CD14-positive monocyte (primary cell): ENCODE results near the gene DLGAP1. TPM values are rescaled to one million over a fixed set of nuclear protein-coding genes. Genes with fewer than 3 reads are reported as not detected.

Experiments
- DNase-seq, 3 donors: peaks; one replicate each; pipeline ENCODE4 v3.0.0-alpha.2; 2011 to 2022
- H2AFZ ChIP-seq: 2 replicates; pipeline ENCODE4 v1.6.0; 2012; ENCODE audit warnings: mild to moderate bottlenecking, low read depth, low read length, inconsistent platforms; ENCODE audit not compliant: insufficient read depth, poor library complexity, severe bottlenecking
- H3K27ac ChIP-seq, 2 donors: 1 replicate in 1 of 2; 2 replicates in 1 of 2; pipeline ENCODE4 v1.5.1; 2012 to 2013; ENCODE audit warnings: low read length in 2 of 2, control low read depth in 1 of 2, inconsistent platforms in 1 of 2, low read depth in 1 of 2, mild to moderate bottlenecking in 1 of 2
- H3K27me3 ChIP-seq, 2 donors: one replicate each; pipeline versions ENCODE4 v1.6.0 to v1.6.1; 2011 to 2013; ENCODE audit warnings: low read length in 2 of 2; ENCODE audit not compliant: control insufficient read depth in 2 of 2, insufficient read depth in 2 of 2
- H3K36me3 ChIP-seq, 2 donors: replicated peaks in 1 of 2; 1 replicate in 1 of 2; 2 replicates in 1 of 2; pipeline versions ENCODE4 v1.5.1 to v1.6.1; 2012 to 2013; ENCODE audit warnings: low read length in 2 of 2, control low read depth in 1 of 2, inconsistent platforms in 1 of 2, mild to moderate bottlenecking in 1 of 2; ENCODE audit not compliant: insufficient read depth in 2 of 2, control insufficient read depth in 1 of 2
- H3K4me1 ChIP-seq, 2 donors: 1 replicate in 1 of 2; 2 replicates in 1 of 2; pipeline versions ENCODE4 v1.5.1 to v1.6.1; 2012 to 2013; ENCODE audit warnings: low read length in 2 of 2, control low read depth in 1 of 2, inconsistent platforms in 1 of 2, mild to moderate bottlenecking in 1 of 2, moderate library complexity in 1 of 2; ENCODE audit not compliant: insufficient read depth in 2 of 2, control insufficient read depth in 1 of 2
- H3K4me2 ChIP-seq: replicated peaks from 2 replicates; pipeline ENCODE3; 2012; ENCODE audit warnings: low read length, moderate library complexity, mild to moderate bottlenecking; ENCODE audit not compliant: poor library complexity, severe bottlenecking; ENCODE audit errors: extremely low read depth
- H3K4me3 ChIP-seq, 3 experiments: fragments of 200-600 bp in 1 of 3; sonication (generic) in 1 of 3; replicated peaks in 1 of 3; 1 replicate in 2 of 3; 2 replicates in 1 of 3; pipeline ENCODE4 v1.5.1; 2011 to 2013; ENCODE audit warnings: low read length in 3 of 3, mild to moderate bottlenecking in 3 of 3, control low read depth in 2 of 3, low read depth in 2 of 3, inconsistent platforms in 1 of 3, moderate library complexity in 1 of 3
- H3K79me2 ChIP-seq: 2 replicates; pipeline ENCODE4 v1.6.0; 2012; ENCODE audit warnings: mild to moderate bottlenecking, control low read depth, inconsistent platforms, low read length, moderate library complexity; ENCODE audit not compliant: insufficient read depth
- H3K9ac ChIP-seq: 2 replicates; pipeline ENCODE4 v1.6.0; 2017; ENCODE audit warnings: low read length, mild to moderate bottlenecking; ENCODE audit not compliant: insufficient read depth, poor library complexity, severe bottlenecking
- H3K9me3 ChIP-seq, 2 donors: replicated peaks in 1 of 2; 1 replicate in 1 of 2; 2 replicates in 1 of 2; pipeline versions ENCODE4 v1.5.1 to v1.6.1; 2012 to 2013; ENCODE audit warnings: low read length in 2 of 2, control low read depth in 1 of 2; ENCODE audit not compliant: control insufficient read depth in 1 of 2, insufficient read depth in 1 of 2
- H4K20me1 ChIP-seq: 2 replicates; pipeline ENCODE4 v1.6.0; 2012; ENCODE audit warnings: mild to moderate bottlenecking, low read length, control low read depth, moderate library complexity; ENCODE audit not compliant: insufficient read depth
- H3K27ac Mint-ChIP-seq, 7 donors: one replicate each; pipeline ENCODE4 v1.8.0; 2020; ENCODE audit warnings: mild to moderate bottlenecking in 7 of 7, mixed read lengths in 7 of 7, moderate library complexity in 6 of 7, inconsistent platforms in 2 of 7
- H3K27me3 Mint-ChIP-seq, 3 donors: one replicate each; pipeline ENCODE4 v1.8.0; 2021 to 2022; ENCODE audit warnings: low read depth in 3 of 3, mild to moderate bottlenecking in 3 of 3, mixed read lengths in 3 of 3, moderate library complexity in 3 of 3, inconsistent platforms in 1 of 3
- H3K36me3 Mint-ChIP-seq, 2 donors: one replicate each; pipeline ENCODE4 v1.8.0; 2020; ENCODE audit warnings: mixed read lengths in 2 of 2, inconsistent platforms in 1 of 2, mild to moderate bottlenecking in 1 of 2
- H3K4me1 Mint-ChIP-seq: one replicate; pipeline ENCODE4 v1.8.0; 2020; ENCODE audit warnings: mild to moderate bottlenecking, mixed read lengths
- H3K4me3 Mint-ChIP-seq, 2 donors: one replicate each; pipeline ENCODE4 v1.8.0; 2020; ENCODE audit warnings: mild to moderate bottlenecking in 2 of 2, mixed read lengths in 2 of 2, moderate library complexity in 1 of 2
- H3K9me3 Mint-ChIP-seq, 7 donors: one replicate each; pipeline ENCODE4 v1.8.0; 2020 to 2022; ENCODE audit warnings: mixed read lengths in 7 of 7, mild to moderate bottlenecking in 6 of 7, moderate library complexity in 6 of 7, inconsistent platforms in 2 of 7
- WGBS: methylation state at CpG from one replicate; pipeline ENCODE4 v1.1.5; 2013; ENCODE audit warnings: missing lambda C conversion rate; ENCODE audit not compliant: insufficient coverage; 5-methylcytosine and 5-hydroxymethylcytosine counted together
- intact Hi-C, 2 donors: fragments of 100-400 bp; cut with micrococcal nuclease; formaldehyde crosslinking; loops; one replicate each; pipeline versions ENCODE4 v1.15.0 to v1.15.1; 2023
- polyA plus RNA-seq, 3 donors: library from polyadenylated mRNA; depleted of rRNA in 1 of 3; unstranded in 2 of 3; stranded (reverse) in 1 of 3; fragments of 300-500 nt in 2 of 3; fragments of >200 nt in 1 of 3; fragmentation: Illumina TruSeq in 2 of 3; gene quantifications; 1 replicate in 2 of 3; 2 replicates in 1 of 3; pipeline ENCODE4 v1.2.3, GENCODE V29; 2012 to 2021
- TF ChIP-seq, protein P1 (sequence below): fragments of 200-600 bp; IDR thresholded peaks from one replicate; pipeline ENCODE4 v1.8.0; 2022; ENCODE audit warnings: antibody characterized with exemption, mild to moderate bottlenecking

The DLGAP1 gene
- polyA plus RNA-seq, 3 donors: 0.09 to 0.42 TPM; not detected in 1

GRCh38 chr18:3916082-3916481 is 539.0 kb downstream of the DLGAP1 start:
- H2AFZ ChIP-seq: no peak overlapping the region
- Mint-ChIP-seq H3K4me3 (no peak overlapping the region), H3K36me3 (no peaks in the 10 kb centered on the region), H3K27me3 (peaks cover 3 to 4% (median 3%) of the 10 kb centered on the region in 3 donors), H3K4me1 (no peaks in the 10 kb centered on the region), H3K27ac (no peak overlapping the region), H3K9me3 (no peaks in the 10 kb centered on the region)
- no peak overlapping the region for H3K9ac ChIP-seq
- no peaks in the 10 kb centered on the region for H3K9me3 ChIP-seq
- H3K4me3 ChIP-seq: no peak overlapping the region
- intact Hi-C loops: no loop called here
- no peak overlapping the region for H3K27ac ChIP-seq
- TF ChIP-seq, protein P1, sequence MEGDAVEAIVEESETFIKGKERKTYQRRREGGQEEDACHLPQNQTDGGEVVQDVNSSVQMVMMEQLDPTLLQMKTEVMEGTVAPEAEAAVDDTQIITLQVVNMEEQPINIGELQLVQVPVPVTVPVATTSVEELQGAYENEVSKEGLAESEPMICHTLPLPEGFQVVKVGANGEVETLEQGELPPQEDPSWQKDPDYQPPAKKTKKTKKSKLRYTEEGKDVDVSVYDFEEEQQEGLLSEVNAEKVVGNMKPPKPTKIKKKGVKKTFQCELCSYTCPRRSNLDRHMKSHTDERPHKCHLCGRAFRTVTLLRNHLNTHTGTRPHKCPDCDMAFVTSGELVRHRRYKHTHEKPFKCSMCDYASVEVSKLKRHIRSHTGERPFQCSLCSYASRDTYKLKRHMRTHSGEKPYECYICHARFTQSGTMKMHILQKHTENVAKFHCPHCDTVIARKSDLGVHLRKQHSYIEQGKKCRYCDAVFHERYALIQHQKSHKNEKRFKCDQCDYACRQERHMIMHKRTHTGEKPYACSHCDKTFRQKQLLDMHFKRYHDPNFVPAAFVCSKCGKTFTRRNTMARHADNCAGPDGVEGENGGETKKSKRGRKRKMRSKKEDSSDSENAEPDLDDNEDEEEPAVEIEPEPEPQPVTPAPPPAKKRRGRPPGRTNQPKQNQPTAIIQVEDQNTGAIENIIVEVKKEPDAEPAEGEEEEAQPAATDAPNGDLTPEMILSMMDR: no peak
- H3K27me3 ChIP-seq: no peaks in the 10 kb centered on the region
- no peak for DNase-seq
- H3K79me2 ChIP-seq: no peaks in the 10 kb centered on the region
- no peaks in the 10 kb centered on the region for H3K4me1 ChIP-seq
- no peaks in the 10 kb centered on the region for H3K36me3 ChIP-seq
- 36% methylated on average over 6 of the region's 7 CpGs for WGBS
- no peaks in the 10 kb centered on the region for H4K20me1 ChIP-seq
- no peak overlapping the region for H3K4me2 ChIP-seq

- 90% methylated on average over 2 of the region's 2 CpGs for WGBS
- Histone ChIP-seq H3K36me3 (no peaks in the 10 kb centered on the region), H4K20me1 (no peaks in the 10 kb centered on the region), H3K4me3 (no peak overlapping the region), H2AFZ (no peak overlapping the region), H3K27me3 (no peaks in the 10 kb centered on the region), H3K27ac (no peak overlapping the region), H3K4me2 (no peak overlapping the region), H3K9me3 (no peaks in the 10 kb centered on the region), H3K9ac (no peak overlapping the region), H3K79me2 (no peaks in the 10 kb centered on the region), H3K4me1 (no peaks in the 10 kb centered on the region)
- Mint-ChIP-seq H3K36me3 (no peaks in the 10 kb centered on the region), H3K27ac (no peak overlapping the region), H3K27me3 (peaks cover 3 to 4% (median 3%) of the 10 kb centered on the region in 3 donors), H3K4me1 (no peaks in the 10 kb centered on the region), H3K4me3 (no peak overlapping the region), H3K9me3 (no peaks in the 10 kb centered on the region)
- intact Hi-C loops: no loop called here
- TF ChIP-seq, protein P1: no peak
- DNase-seq: no peak
These were observed 540.1 kb downstream of the DLGAP1 start for GRCh38 chr18:3914833-3915610.
